ENCODE data around the gene GMNN. TPM values are rescaled to one million over a fixed set of nuclear protein-coding genes. Genes with fewer than 3 reads are reported as not detected.

The GMNN gene
- total RNA-seq, 1 experiment from 2014 or later: 111 TPM

DNA sequence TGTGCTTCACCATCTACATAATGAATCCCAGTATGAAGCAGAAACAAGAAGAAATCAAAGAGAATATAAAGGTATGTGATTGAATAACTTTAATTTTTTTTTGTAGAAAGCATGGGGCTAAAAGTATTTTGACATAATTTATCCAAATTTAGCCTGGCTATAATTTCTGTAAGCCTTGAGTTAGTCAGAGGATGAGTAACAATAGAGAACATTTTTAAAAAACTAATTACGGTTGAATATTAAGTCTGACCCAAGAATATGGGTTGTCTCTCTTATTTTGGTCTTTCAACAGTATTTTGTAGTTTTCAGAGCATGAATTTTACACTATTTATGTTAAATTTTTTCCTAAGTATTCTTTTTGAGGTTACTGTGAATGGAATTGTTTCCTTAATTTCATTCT is 2.5 kb downstream of the GMNN start:
- DNase-seq (ENCODE audit: low spot score): no peak
- Histone ChIP-seq H3K27me3 (replicated peaks; ENCODE audit: insufficient read depth, low read depth, low read length, poor library complexity) (no peaks in the 10 kb centered on the region), H3K27ac (ENCODE audit: low read depth, low read length, poor library complexity, severe bottlenecking) (no peak overlapping the region), H3K4me1 (ENCODE audit: insufficient read depth, low read length, poor library complexity, severe bottlenecking) (peaks cover 10% of the 10 kb centered on the region), H3K9me3 (ENCODE audit: low read depth, low read length, poor library complexity, severe bottlenecking) (no peaks in the 10 kb centered on the region), H3K4me3 (ENCODE audit: low read depth, low read length, poor library complexity, severe bottlenecking) (peak overlapping the region; percentile 76), H3K36me3 (ENCODE audit: insufficient read depth, low read length, poor library complexity, severe bottlenecking) (peaks cover 28% of the 10 kb centered on the region)
- intact Hi-C loops (cut with micrococcal nuclease; ENCODE audit: unreplicated experiment): loop anchor here (10.0 kb wide), 1 partner anchor 298 kb away; no protein-coding TSS in a partner anchor
- TF ChIP-seq EZH2 (IDR thresholded peaks at IDR 0.05; ENCODE audit: borderline replicate concordance, low read depth, low read length, poor library complexity, severe bottlenecking): no peak
- no peak for TF ChIP-seq CTCF (conservative IDR thresholded peaks at IDR 0.05; ENCODE audit: low read depth, low read length)
- ChIA-PET CTCF (no interaction called here), POLR2A (ENCODE audit: low non-redundant PET) (no interaction called here)
- no TSS peak for BruUV-seq (replicated peaks)

GRCh38 chr6:24778121-24778520 is 3.4 kb downstream of the GMNN start:
- Histone ChIP-seq H3K36me3 (ENCODE audit: insufficient read depth, low read length, poor library complexity, severe bottlenecking) (peaks cover 37% of the 10 kb centered on the region), H3K4me1 (ENCODE audit: insufficient read depth, low read length, poor library complexity, severe bottlenecking) (peaks cover 10% of the 10 kb centered on the region), H3K9me3 (ENCODE audit: low read depth, low read length, poor library complexity, severe bottlenecking) (no peaks in the 10 kb centered on the region), H3K27me3 (replicated peaks; ENCODE audit: insufficient read depth, low read depth, low read length, poor library complexity) (no peaks in the 10 kb centered on the region), H3K4me3 (ENCODE audit: low read depth, low read length, poor library complexity, severe bottlenecking) (no peak overlapping the region), H3K27ac (ENCODE audit: low read depth, low read length, poor library complexity, severe bottlenecking) (no peak overlapping the region)
- ChIA-PET CTCF (no interaction called here), POLR2A (ENCODE audit: low non-redundant PET) (interaction anchor here (0.6 kb wide), 1 partner anchor 662 kb away, joined by 3 read pairs; no protein-coding TSS in a partner anchor)
- TF ChIP-seq CTCF (conservative IDR thresholded peaks at IDR 0.05; ENCODE audit: low read depth, low read length) (no peak), EZH2 (IDR thresholded peaks at IDR 0.05; ENCODE audit: borderline replicate concordance, low read depth, low read length, poor library complexity, severe bottlenecking) (no peak)
- intact Hi-C loops (cut with micrococcal nuclease; ENCODE audit: unreplicated experiment): loop anchor here (10.0 kb wide), 1 partner anchor 297 kb away; no protein-coding TSS in a partner anchor
- no peak for DNase-seq (ENCODE audit: low spot score)
- no TSS peak for BruUV-seq (replicated peaks)

DNA sequence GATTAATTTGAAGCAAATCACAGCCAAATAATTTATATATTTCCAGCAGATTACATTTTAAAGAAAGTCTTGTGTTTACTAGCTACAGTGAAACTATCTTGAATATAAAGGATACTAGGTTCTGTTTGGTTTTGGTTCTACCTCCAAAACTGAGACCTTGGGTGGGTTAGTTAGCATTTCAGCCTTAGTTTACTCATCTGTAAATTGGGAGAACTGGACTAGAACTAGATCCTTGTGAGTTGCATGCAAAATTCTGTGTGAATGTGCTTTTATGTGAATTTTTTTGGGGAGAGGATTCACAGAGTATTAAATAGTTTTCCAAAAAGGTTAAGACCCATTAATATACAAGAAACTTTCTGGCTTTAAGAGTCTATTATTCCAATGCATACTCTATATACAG is 4.1 kb downstream of the GMNN start:
- no peaks in the 10 kb centered on the region for H3K9me3 ChIP-seq (ENCODE audit: low read depth, low read length, poor library complexity, severe bottlenecking)
- intact Hi-C loops (cut with micrococcal nuclease; ENCODE audit: unreplicated experiment): loop anchor here (10.0 kb wide), 1 partner anchor 296 kb away; no protein-coding TSS in a partner anchor
- peaks cover 10% of the 10 kb centered on the region for H3K4me1 ChIP-seq (ENCODE audit: insufficient read depth, low read length, poor library complexity, severe bottlenecking)
- ChIA-PET POLR2A (ENCODE audit: low non-redundant PET) (interaction anchor here (0.6 kb wide), 1 partner anchor 14 kb away, joined by 3 read pairs; no protein-coding TSS in a partner anchor), CTCF (no interaction called here)
- H3K27ac ChIP-seq (ENCODE audit: low read depth, low read length, poor library complexity, severe bottlenecking): no peak overlapping the region
- TF ChIP-seq CTCF (conservative IDR thresholded peaks at IDR 0.05; ENCODE audit: low read depth, low read length) (no peak), EZH2 (IDR thresholded peaks at IDR 0.05; ENCODE audit: borderline replicate concordance, low read depth, low read length, poor library complexity, severe bottlenecking) (no peak)
- no peak overlapping the region for H3K4me3 ChIP-seq (ENCODE audit: low read depth, low read length, poor library complexity, severe bottlenecking)
- peaks cover 44% of the 10 kb centered on the region for H3K36me3 ChIP-seq (ENCODE audit: insufficient read depth, low read length, poor library complexity, severe bottlenecking)
- no peaks in the 10 kb centered on the region for H3K27me3 ChIP-seq (replicated peaks; ENCODE audit: insufficient read depth, low read depth, low read length, poor library complexity)
- no peak for DNase-seq (ENCODE audit: low spot score)
- BruUV-seq (replicated peaks): no TSS peak
